Endodermal cell (in vitro differentiated cells): ENCODE results near the gene NLGN1. TPM values are rescaled to one million over a fixed set of nuclear protein-coding genes. Genes with fewer than 3 reads are reported as not detected.

Source experiments
- DNase-seq: peaks from one replicate; pipeline ENCODE4 v3.0.0-alpha.2; 2017
- H3K27ac ChIP-seq: 2 replicates; pipeline ENCODE4 v1.5.1; 2013; ENCODE audit warnings: mild to moderate bottlenecking, low read depth, low read length, moderate library complexity
- H3K27me3 ChIP-seq: 2 replicates; pipeline ENCODE4 v1.6.1; 2013; ENCODE audit warnings: mild to moderate bottlenecking, low read length, moderate library complexity; ENCODE audit not compliant: insufficient read depth, control insufficient read depth, poor library complexity, severe bottlenecking
- H3K36me3 ChIP-seq: 2 replicates; pipeline ENCODE4 v1.7.0; 2013; ENCODE audit warnings: mild to moderate bottlenecking, low read length, moderate library complexity; ENCODE audit not compliant: control insufficient read depth, insufficient read depth
- H3K4me1 ChIP-seq: one replicate; pipeline ENCODE4 v1.7.0; 2013; ENCODE audit warnings: low read length; ENCODE audit not compliant: control insufficient read depth, insufficient read depth
- H3K4me3 ChIP-seq: 2 replicates; pipeline ENCODE4 v1.5.1; 2013; ENCODE audit warnings: mild to moderate bottlenecking, low read length, moderate library complexity
- H3K9ac ChIP-seq: 2 replicates; pipeline ENCODE4 v1.6.1; 2013; ENCODE audit warnings: mild to moderate bottlenecking, low read length, moderate library complexity; ENCODE audit not compliant: poor library complexity, severe bottlenecking; ENCODE audit errors: extremely low read depth
- H3K9me3 ChIP-seq: 2 replicates; pipeline ENCODE4 v1.6.1; 2013; ENCODE audit warnings: mild to moderate bottlenecking, low read length, moderate library complexity; ENCODE audit not compliant: control insufficient read depth
- H3K27ac Mint-ChIP-seq: 2 replicates; pipeline ENCODE4 v1.8.0; 2020; ENCODE audit warnings: mixed read lengths
- H3K27me3 Mint-ChIP-seq: 2 replicates; pipeline ENCODE4 v1.8.0; 2021; ENCODE audit warnings: mild to moderate bottlenecking, mixed read lengths; ENCODE audit not compliant: insufficient read depth
- H3K36me3 Mint-ChIP-seq: 2 replicates; pipeline ENCODE4 v1.8.0; 2020; ENCODE audit warnings: low read depth, mixed read lengths
- H3K4me1 Mint-ChIP-seq: 2 replicates; pipeline ENCODE4 v1.8.0; 2020; ENCODE audit warnings: mixed read lengths
- H3K4me3 Mint-ChIP-seq: 2 replicates; pipeline ENCODE4 v1.8.0; 2020; ENCODE audit warnings: mild to moderate bottlenecking, moderate library complexity, mixed read lengths
- H3K9me3 Mint-ChIP-seq: 2 replicates; pipeline ENCODE4 v1.8.0; 2020; ENCODE audit warnings: mild to moderate bottlenecking, mixed read lengths
- CTCF ChIP-seq: fragments of 200-600 bp; sonication (generic); conservative IDR thresholded peaks from 2 replicates; pipeline ENCODE4 v1.5.0; 2021; ENCODE audit warnings: antibody characterized with exemption, mild to moderate bottlenecking
- WGBS, 2 experiments: methylation state at CpG; one replicate each; pipeline versions ENCODE4 v1.1.5 to v1.1.7; 2013; ENCODE audit warnings: missing lambda C conversion rate in 2 of 2, mixed read lengths in 1 of 2; ENCODE audit not compliant: insufficient coverage in 1 of 2, insufficient read length in 1 of 2; 5-methylcytosine and 5-hydroxymethylcytosine counted together
- total RNA-seq, 2 donors: library from RNA; stranded (reverse); fragmentation: NEBNext Ultra II Directional in 1 of 2; extraction: Animal tissue kit (Norgen Biotek cat#: 25700) in 1 of 2; gene quantifications; 2 replicates in 1 of 2; 3 replicates in 1 of 2; pipeline ENCODE4 v1.2.1, GENCODE V29; 2021

NLGN1 gene
- total RNA-seq, 2 donors from 2014 or later, result 3.4 to 14.3 TPM

GRCh38 chr3:173659972-173660371 is 262.4 kb downstream of the NLGN1 start:
- H3K27me3 Mint-ChIP-seq, result no peaks in the 10 kb centered on the region
- H3K4me1 Mint-ChIP-seq, result peaks cover 5% of the 10 kb centered on the region
- Histone ChIP-seq H3K36me3 (no peaks in the 10 kb centered on the region), H3K9ac (no peak overlapping the region), H3K9me3 (no peaks in the 10 kb centered on the region), H3K4me1 (peaks cover 9% of the 10 kb centered on the region), H3K4me3 (no peak overlapping the region), H3K27me3 (no peaks in the 10 kb centered on the region), H3K27ac (no peak overlapping the region)
- no peaks in the 10 kb centered on the region for H3K9me3 Mint-ChIP-seq
- no peak overlapping the region for H3K27ac Mint-ChIP-seq
- no peak for TF ChIP-seq CTCF
- no peaks in the 10 kb centered on the region for H3K36me3 Mint-ChIP-seq
- no peak for DNase-seq
- WGBS, 2 experiments, result 81 to 83% methylated on average over 1 to 2 of the region's 2 CpGs
- H3K4me3 Mint-ChIP-seq, result no peak overlapping the region

- Histone ChIP-seq H3K4me3 (no peak overlapping the region), H3K9ac (no peak overlapping the region), H3K36me3 (no peaks in the 10 kb centered on the region), H3K9me3 (no peaks in the 10 kb centered on the region), H3K4me1 (peaks cover 9% of the 10 kb centered on the region), H3K27ac (no peak overlapping the region), H3K27me3 (no peaks in the 10 kb centered on the region)
- 90 to 92% methylated on average over 3 of the region's 3 CpGs for WGBS, 2 experiments
- TF ChIP-seq CTCF, result no peak
- Mint-ChIP-seq H3K4me1 (peaks cover 5% of the 10 kb centered on the region), H3K27ac (no peak overlapping the region), H3K4me3 (no peak overlapping the region), H3K27me3 (no peaks in the 10 kb centered on the region), H3K9me3 (no peaks in the 10 kb centered on the region), H3K36me3 (no peaks in the 10 kb centered on the region)
- DNase-seq, result no peak
Measured at GRCh38 chr3:173660645-173661299, 263.2 kb downstream of the NLGN1 start.

GRCh38 chr3:173663696-173664111 is 266.2 kb downstream of the NLGN1 start:
- H3K27ac ChIP-seq, result no peak overlapping the region
- no peaks in the 10 kb centered on the region for H3K9me3 ChIP-seq
- no peak for TF ChIP-seq CTCF
- H3K27me3 ChIP-seq, result no peaks in the 10 kb centered on the region
- H3K9me3 Mint-ChIP-seq, result no peaks in the 10 kb centered on the region
- WGBS, 2 experiments, result 84% methylated on average over 1 of the region's 1 CpG; no CpG with 5 or more reads in 1 of the 2 experiments
- H3K4me3 ChIP-seq, result no peak overlapping the region
- no peak overlapping the region for H3K9ac ChIP-seq
- no peak overlapping the region for H3K27ac Mint-ChIP-seq
- no peak overlapping the region for H3K4me3 Mint-ChIP-seq
- H3K27me3 Mint-ChIP-seq, result no peaks in the 10 kb centered on the region
- no peaks in the 10 kb centered on the region for H3K36me3 ChIP-seq
- peaks cover 4% of the 10 kb centered on the region for H3K4me1 Mint-ChIP-seq
- no peaks in the 10 kb centered on the region for H3K36me3 Mint-ChIP-seq
- H3K4me1 ChIP-seq, result peaks cover 7% of the 10 kb centered on the region
- no peak for DNase-seq
